ENCODE data around the gene ULK1.

The ULK1 gene

GRCh38 chr12:131894313-131894860, at the start of gene ULK1:
Gene ULK1 (plus strand): TSS chr12:131894622. CDS start chr12:131895002, 380 bp downstream.
- DNase-seq = peak; percentile 97

- no peak for DNase-seq
These were observed 49.8 kb upstream of the ULK1 start for GRCh38 chr12:131844656-131845055.

GRCh38 chr12:131845121-131845520, 49.3 kb upstream of the ULK1 start:
- no peak for DNase-seq

GRCh38 chr12:131847456-131847855, 47.0 kb upstream of the ULK1 start:
- DNase-seq = no peak

GRCh38 chr12:131848753-131849152, 45.7 kb upstream of the ULK1 start:
- DNase-seq = no peak

- no peak for DNase-seq
These were observed 44.5 kb upstream of the ULK1 start for GRCh38 chr12:131849700-131850553.

GRCh38 chr12:131850856-131851559, 43.4 kb upstream of the ULK1 start:
- no peak for DNase-seq

- no peak for DNase-seq
These were observed 42.5 kb upstream of the ULK1 start for GRCh38 chr12:131851741-131852550.

- no peak for DNase-seq
These were observed 41.7 kb upstream of the ULK1 start for GRCh38 chr12:131852551-131853299.

- DNase-seq = no peak
These were observed 40.3 kb upstream of the ULK1 start for GRCh38 chr12:131853832-131854797.

- DNase-seq = no peak
These were observed 39.5 kb upstream of the ULK1 start for GRCh38 chr12:131854861-131855476.

- DNase-seq = no peak
These were observed 38.8 kb upstream of the ULK1 start for GRCh38 chr12:131855521-131856142.

- no peak for DNase-seq
These were observed 37.9 kb upstream of the ULK1 start for GRCh38 chr12:131856366-131857097.

GRCh38 chr12:131857908-131858850, 36.2 kb upstream of the ULK1 start:
- no peak for DNase-seq

- no peak for DNase-seq
These were observed 33.8 kb upstream of the ULK1 start for GRCh38 chr12:131860472-131861260.

GRCh38 chr12:131861261-131862083, 33.0 kb upstream of the ULK1 start:
- DNase-seq = no peak

Data from activated effector memory CD4-positive, alpha-beta T cell treated with anti-CD3 and anti-CD28 coated beads, Interleukin-2, amount 50 U/mL, for 16 hours (primary cell).